ENCODE results near the gene ZNF627.
"Not testable (repeated sequence)": the region's sequence is repeated elsewhere in the genome, so short reads cannot be mapped to it uniquely, and the experiment has no call there.

Gene ZNF627

DNA sequence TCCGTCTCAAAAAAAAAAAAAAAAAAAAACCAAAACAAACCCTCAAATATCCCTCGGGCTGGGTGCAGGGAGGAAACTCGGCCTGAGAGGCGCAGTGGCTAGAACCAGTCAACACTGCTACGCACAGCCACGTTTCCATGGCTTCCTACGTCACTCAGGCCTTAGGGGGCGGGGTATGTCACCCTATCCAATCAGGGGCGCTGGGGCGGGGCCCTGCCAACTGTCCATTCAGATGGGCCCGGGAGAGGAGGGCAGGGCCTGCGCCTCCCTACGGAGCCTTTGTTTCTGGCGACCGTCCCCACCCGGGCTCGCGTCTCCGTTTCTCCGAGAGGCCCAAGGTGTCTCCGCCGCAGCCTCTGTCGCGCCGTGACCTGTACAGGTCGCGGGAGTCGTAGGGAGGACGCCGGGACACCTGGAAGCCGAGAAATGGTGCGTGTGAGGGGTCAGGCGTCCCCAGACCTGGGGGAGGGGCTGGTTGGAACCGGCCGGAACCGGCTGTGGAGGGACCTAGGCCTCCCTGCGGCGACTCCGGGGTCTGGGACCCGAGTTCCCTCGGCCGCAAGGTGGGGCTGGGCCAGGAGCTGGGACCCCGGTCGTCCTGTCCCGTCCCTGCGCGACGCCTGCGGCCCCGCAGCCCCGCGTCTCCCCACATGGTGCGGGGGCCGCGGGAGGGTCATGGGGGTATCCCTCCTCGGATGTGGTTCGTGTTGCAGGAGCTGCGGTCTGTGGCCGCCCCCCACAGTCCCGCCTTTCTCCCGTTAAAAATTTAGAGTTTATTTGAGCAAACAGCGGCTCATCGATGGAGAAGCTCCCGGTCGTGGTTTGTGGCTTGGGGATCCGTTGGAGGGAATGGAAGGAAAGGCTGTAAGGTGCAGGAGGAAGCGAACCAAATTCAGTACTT, at the start of gene ZNF627:
TSS of gene ZNF627 (plus strand) at position 282 of the 901 bp plus-strand sequence. CDS start at position 427, 145 bp downstream.
- DNase-seq (ENCODE audit: low spot score), result peak; percentile 99

DNA sequence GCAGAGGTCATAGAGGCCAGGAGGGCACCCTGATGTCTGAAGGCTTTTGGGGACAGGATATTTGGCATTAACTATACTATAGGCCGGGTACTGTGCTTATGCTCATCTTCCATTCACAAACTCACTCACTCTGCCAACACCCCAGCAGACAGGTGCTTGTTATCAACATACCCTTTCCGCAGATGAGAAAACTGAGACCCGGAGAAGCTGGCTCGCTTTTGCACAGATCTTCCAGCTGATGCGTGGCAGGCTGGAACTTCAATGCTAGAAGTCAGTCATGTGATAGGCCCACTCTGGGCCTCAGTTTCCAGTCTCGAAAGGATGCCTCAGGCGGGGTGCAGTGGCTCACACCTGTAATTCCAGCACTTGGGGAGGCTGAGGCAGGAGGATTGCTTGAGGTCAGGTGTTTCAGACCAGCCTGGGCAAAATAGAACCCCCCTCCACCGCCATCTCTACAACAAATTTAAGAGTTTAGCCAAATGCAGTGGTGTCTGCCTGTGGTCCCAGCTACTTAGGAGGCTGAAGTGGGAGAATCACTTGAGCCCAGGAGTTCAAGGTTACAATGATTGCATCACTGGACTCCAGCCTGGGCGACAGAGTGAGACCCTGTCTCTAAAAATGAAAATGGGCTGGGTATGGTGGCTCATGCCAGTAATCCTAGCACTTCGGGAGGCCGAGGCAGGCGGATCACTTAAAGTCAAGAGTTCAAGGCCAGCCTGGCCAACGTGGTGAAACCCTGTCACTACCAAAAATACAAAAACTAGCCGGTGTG, 49.2 kb upstream of the ZNF627 start:
- no peak for DNase-seq (ENCODE audit: low spot score)

DNA sequence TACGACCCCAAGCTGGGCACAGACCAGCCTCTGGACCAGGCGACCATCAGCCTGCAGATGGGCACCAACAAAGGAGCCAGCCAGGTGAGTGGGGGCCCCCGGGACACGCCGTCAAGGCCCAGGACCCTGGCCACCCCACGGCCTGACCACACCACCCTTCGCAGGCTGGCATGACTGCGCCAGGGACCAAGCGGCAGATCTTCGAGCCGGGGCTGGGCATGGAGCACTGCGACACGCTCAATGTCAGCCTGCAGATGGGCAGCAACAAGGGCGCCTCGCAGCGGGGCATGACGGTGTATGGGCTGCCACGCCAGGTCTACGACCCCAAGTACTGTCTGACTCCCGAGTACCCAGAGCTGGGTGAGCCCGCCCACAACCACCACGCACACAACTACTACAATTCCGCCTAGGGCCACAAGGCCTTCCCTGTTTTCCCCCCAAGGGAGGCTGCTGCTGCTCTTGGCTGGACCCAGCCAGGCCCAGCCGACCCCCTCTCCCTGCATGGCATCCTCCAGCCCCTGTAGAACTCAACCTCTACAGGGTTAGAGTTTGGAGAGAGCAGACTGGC, 47.8 kb upstream of the ZNF627 start:
- DNase-seq (ENCODE audit: low spot score), result no peak

DNA sequence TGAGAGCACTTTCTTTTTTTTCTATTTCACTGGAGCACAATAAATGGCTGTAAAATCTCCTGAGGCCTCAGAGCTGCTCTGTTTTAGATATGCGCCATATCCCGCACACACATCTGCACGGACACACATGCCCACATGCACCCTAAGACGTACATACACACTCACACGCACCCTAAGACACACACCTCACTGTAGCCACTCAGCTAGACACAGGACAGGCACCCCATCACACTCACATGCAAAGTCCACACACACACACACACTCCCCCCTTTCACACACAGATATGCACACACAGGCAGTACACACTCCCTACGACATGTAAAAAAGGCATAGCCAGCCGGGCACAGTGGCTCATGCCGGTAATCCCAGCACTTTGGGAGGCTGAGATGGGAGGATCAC, 47.0 kb upstream of the ZNF627 start:
- no peak for DNase-seq (ENCODE audit: low spot score)

DNA sequence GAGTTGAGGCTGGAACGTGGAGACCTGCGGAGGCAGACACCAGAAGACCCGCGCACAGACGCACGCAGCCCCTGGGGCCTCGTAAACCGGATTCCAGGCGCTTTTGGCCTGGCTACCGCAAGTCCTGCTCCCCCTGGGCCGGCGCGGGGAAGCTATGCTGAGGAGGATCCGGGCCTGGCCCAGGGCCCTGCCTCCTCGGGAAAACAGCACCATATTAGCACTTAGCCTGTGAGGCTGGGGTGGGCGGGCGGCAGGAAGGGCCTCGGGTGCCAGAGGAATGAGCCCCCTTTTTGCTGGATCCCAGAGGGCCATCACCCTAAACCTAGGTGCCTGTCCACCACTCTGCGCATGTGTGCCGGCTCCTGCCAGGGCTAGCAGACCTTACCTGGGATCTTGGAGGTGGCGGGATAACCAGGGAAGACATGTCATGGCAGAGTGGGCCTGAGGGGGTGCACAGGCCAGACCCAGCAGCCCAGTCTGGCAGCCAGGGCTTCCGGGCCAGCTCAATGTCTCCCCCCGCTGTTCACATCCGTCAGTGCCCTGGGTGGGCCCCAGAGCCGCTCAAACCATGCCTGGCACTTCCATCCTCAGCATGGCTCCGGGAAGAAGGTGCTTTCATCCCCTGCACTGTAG, 45.6 kb upstream of the ZNF627 start:
- DNase-seq (ENCODE audit: low spot score), result peak; percentile 53

DNA sequence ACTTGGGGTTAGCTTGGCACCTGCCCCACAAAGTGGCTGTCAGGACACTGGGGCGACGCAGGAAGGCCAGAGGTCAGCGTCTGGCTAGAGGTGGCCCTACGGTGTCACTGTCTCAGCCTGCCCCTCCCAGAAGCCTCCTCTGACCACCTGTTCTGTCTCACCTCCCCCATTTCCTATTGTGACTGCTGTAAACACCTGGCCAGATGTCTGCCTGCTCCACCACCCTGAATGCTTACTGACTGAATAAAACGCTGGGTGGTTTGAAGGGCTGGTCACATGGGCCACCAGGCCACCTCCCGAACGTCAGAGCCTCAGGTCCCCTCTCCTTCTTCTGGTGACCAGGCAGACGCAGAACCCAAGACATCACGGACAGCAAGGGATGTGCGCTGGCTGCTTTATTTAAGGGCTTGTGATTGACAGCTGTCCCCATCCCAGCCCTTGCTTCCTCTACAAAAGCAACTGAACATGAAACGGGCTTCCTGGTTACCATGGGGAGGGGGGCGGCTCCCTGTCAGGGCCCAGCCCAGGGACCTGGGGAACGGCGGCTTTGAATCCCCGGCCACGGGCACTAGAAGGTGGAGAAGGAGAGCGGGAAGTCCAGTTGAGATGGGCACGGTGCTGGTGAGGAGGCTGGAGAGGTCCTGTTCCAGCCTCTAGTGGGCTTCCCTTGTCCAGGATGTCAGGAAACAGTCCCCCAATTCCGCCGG, 44.5 kb upstream of the ZNF627 start:
- peak; percentile 2 for DNase-seq (ENCODE audit: low spot score)

DNA sequence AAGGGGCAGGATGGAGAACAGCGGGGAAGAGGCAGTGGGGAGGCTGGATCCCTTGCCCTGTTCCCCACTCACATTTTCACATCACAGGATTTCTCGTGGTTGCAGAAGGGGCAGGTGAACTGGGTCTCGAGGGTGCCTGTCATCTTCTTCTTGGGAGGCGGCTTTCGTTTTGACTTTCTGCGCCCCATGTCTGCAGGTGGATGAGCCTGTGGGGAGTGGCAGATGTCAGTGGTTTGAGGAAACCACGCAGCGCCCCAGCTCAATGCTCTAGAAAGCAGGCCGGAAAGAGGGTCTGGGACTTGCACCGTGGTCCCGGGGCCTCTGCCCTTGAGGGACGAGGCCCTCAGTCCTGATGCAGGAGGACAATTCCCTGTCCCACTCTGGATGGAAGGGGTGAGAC, 43.1 kb upstream of the ZNF627 start:
- peak; percentile 0 for DNase-seq (ENCODE audit: low spot score)

DNA sequence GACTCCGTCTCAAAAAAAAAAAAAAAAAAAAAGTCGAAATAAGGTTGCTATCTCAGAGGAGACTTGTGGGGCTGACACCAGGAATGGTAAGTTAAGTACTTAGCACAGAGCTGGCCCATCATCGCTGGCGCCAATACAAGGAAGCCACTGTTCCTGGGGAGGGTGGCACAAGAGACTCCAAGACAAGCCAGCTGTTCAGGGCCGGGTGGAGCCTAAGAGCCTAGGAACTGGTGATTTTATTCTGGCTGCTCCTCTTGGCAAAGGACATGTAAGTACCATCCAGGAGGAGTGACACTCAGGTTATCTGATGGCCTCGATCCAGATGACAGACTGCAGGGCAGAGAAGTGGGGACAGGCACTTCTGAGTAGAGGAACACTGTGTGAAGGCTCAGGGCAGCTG, 42.0 kb upstream of the ZNF627 start:
- DNase-seq (ENCODE audit: low spot score), result no peak

DNA sequence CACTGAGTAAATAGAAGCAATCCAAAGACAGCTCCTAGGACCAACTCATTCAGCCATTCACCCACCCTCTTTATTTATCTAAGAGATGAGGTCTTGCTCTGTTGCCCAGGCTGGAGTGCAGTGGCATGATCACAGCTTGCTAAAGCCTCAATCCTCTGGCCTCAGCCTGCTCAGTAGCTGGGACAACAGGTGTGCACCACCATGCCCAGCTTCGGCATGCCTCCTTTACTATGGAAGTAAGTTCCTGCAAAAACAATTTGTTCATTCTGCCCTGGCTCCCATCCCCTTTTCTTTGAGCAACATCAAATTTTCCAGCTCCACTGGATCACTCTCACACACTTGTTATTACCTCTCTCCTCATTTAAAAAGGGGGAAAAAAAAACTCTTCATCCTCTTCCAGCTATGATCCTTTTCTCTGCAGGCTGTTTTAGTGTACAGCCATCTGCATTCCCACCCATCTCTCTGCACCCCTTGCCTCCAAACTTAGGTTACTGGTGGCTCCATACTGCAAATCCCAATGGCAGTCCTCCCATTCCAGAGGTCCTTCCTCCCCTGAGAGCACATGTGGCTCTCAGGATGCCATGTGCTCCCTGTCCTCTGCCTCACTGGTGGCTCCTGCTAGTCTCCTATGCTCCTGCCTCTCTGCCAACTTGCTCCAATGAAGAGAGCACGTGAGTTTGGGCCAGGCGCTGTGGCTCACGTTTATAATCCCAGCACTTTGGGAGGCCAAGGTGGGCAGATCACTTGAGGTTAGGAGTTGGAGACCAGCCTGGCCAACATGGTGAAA, 40.5 kb upstream of the ZNF627 start:
- no peak for DNase-seq (ENCODE audit: low spot score)

DNA sequence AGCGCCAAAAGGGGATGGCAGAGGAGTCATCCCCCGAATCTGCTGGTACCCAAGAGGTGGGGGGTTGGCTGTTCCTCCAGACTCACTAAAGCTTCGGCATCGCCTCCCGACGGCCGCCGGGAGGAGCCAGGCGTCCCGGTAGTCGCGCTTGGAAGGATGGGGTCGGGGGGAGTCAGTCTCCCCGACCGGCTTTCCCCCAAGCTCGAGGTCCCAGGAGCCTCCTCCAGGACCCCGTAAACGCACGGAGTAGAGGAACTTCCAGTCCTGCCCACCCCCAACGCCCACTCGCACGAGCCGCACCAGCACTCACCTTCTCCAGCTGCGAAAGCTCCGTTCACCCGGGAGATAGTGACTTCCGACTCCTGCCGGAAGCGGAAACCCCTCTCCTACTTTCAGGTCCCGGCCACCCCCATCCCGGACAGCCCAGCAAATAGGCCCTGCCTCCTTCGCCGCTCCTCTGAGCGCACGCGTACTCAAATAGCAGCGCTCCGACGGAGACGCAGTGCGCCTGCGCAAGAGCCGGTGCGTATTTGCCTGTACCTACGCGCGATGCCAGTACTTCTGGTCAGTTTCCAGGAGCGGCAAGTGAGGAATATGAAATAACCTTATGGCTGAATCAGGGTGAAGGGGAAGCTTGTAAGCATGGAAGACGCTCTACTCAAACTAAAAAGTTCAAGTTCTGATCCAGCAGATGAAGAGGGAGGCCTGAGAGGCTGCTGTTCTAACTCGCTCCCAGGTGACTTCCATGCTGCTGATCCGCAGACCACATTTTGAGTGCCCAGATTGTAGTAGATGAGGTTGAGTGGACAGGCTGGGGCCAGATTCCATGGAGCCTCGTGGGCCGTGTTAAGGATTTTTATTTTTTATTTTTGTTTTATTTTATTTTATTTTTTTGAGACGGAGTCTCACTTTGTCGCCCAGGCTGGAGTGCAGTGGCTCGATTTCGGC, 38.1 kb upstream of the ZNF627 start, which contains the start of gene ELOF1:
TSS of gene ELOF1 (minus strand) at position 350 of the 948 bp plus-strand sequence. CDS start 4,883 bp downstream, outside the sequence.
- DNase-seq (ENCODE audit: low spot score), result peak; percentile 100

DNA sequence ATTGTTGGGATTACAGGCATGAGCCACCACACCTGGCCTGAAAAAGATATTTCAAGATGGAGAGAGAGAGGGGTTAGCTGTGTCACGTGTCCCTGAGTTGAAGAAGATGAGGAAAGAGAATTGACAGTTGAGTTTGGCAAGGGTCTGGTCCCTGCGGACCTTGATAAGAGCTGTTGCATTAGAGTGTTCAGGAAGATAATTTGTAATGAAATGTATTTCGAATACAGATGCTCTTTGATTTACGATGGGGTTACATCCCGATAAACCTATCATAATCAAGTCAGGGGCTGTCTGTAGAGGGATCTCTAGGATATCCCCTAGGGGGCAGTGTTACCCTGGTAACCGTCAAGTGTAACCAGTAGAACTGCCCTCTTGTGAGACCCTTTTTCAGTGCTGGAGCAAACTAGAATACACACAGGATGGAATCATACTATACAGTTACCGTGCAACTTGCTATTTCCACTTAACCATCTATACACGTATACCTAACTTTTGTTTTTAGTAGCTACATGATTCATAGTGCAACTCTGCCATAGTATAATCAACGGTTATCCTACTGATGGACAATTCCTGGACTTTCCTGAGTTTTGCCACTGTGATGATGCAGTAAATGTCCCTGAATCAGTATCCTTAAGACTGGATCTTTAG, 36.8 kb upstream of the ZNF627 start:
- peak; percentile 59 for DNase-seq (ENCODE audit: low spot score)

DNA sequence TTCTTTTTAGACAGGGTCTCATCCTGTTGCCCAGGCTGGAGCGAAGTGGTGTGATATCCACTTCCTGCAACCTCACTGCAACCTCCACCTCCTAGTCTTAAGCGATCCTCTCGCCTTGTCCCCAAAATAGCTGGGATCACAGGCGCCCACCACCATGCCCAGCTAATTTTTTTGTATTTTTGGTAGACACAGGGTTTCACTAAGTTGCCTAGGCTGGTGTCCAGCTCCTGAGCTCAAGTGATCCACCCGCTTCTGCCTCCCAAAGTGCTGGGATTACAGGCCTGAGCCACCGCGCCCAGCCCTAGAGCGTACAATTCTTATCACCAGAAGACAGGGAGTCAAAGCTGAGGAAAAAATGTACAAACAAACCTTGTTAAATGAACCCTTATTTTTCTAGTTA, 33.8 kb upstream of the ZNF627 start:
- no peak for DNase-seq (ENCODE audit: low spot score)

DNA sequence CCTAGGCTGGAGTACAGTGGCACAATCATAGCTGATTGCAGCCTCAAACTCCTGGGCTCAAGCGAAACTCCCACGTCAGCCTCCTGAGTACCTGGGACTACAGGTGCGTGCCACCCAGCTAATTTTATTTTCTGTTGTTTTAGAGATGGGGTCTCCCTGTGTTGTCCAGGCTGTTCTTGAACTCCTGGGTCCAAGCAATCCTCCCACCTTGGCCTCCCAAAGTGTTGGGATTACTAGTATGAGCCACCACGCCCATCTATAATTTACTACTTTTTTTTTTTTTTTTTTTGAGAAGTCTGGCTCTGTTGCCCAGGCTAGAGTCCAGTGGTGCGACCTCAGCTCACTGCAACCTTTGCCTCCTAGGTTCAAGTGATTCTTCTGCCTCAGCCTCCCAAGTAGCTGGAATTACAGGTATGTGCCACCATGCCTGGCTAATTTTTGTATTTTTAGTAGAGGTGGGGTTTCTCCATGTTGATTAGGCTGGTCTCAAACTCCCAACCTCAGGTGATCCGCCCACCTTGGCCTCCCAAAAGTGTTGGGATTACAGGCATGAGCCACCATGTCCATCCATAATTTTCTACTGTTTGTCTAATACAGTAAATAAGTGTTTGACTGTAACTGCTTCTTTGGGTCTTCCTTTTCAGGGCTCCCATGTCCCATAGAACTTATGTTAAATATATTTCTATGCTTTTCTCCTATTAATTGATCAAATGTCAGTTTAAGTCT, 33.0 kb upstream of the ZNF627 start:
- DNase-seq (ENCODE audit: low spot score), result not testable (repeated sequence)

DNA sequence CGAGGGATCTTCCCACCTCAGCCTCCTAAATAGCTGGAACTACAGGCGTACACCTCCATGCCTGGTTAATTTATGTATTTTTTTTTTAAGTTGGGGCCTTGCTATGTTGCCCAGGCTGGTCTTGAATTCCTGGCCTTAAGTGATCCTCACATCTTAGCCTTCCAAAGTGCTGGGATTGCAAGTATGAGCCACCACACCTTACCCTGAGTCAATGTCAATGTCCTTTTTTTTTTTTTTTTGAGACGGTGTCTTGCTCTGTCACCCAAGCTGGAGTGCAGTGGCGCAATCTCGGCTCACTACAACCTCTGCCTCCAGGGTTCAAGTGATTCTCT, 31.7 kb upstream of the ZNF627 start:
- not testable (repeated sequence) for DNase-seq (ENCODE audit: low spot score)

DNA sequence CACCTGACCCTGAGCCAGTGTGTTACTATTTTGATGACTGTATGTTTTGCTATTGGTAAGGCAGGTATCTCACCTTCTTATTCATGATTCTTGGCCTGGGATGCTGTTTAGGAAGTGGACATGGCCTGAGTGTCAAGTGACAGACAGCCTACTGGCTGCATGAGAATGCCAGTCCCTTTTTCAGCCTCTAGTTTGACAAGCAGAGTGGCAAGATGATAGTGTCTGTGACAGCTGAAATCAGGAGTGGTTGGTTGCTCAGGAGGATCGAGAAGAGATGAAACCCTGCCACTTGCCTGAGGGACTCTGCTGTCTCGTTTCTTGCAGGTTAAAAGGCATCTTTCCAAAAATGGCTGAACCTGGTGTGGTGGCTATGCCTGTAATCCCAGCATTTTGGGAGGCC, 31.1 kb upstream of the ZNF627 start:
- DNase-seq (ENCODE audit: low spot score), result no peak

DNA sequence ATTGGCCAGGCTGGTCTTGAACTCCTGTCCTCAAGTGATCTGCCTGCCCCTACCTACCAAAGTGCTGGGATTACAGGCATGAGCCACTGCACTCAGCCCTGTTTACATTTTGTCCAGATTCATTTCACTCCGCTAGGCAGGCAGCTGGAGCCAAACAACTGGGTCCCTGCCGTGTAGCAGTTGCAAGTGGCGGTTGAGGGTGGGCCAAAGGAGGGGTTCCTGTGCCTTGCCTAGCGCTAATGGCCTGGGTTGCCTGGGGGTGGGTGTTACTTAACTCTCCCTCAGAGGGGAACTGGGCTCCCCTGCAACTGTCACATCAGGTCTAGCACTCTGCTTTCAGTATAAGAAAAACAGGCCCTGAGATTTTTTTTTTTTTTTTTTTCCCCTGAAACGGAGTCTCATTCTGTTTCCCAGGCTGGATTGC, 27.2 kb upstream of the ZNF627 start:
- DNase-seq (ENCODE audit: low spot score), result no peak

DNA sequence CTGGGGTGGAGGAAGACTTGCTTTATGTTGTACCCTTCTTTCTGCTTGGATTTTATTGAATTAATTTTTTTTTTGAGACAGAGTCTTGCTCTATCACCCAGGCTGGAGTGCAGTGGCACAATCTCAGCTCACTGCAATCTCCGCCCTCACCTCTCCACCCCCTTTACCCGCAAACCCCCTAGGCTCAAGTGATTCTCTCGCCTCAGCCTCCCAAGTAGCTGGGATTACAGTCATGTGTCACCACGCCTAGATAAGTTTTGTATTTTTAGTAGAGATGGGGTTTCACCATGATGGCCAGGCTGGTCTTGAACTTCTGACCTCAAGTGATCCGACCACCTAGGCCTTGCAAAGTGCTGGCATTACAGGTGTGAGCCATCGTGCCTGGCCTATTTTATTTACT, 23.9 kb upstream of the ZNF627 start:
- not testable (repeated sequence) for DNase-seq (ENCODE audit: low spot score)

DNA sequence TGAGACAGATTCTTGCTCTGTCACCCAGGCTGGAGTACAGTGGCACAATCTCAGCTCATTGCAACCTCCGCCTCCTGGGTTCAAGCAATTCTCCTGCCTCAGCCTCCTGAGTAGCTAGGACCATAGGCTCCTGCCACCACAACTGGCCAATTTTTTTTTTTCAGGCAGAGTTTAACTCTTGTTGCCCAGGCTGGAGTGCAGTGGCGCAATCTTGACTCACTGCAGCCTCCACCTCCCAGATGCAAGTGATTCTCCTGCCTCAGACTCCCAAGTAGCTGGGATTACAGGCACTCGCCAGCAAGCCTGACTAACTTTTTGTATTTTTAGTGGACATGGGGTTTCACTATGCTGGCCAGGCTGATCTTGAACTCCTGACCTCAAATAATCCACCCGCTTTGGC, 23.5 kb upstream of the ZNF627 start:
- not testable (repeated sequence) for DNase-seq (ENCODE audit: low spot score)

All from AG20443 (cell line).